ENCODE results near the gene GALNT4. TPM values are rescaled to one million over a fixed set of nuclear protein-coding genes. Genes with fewer than 3 reads are reported as not detected.

GALNT4 gene
- total and polyA plus RNA-seq, 2 of the 13 experiments (the other 11 are each of a cell fraction or from before 2014, with no cell fraction given), result 4.9 to 6.8 TPM

DNA sequence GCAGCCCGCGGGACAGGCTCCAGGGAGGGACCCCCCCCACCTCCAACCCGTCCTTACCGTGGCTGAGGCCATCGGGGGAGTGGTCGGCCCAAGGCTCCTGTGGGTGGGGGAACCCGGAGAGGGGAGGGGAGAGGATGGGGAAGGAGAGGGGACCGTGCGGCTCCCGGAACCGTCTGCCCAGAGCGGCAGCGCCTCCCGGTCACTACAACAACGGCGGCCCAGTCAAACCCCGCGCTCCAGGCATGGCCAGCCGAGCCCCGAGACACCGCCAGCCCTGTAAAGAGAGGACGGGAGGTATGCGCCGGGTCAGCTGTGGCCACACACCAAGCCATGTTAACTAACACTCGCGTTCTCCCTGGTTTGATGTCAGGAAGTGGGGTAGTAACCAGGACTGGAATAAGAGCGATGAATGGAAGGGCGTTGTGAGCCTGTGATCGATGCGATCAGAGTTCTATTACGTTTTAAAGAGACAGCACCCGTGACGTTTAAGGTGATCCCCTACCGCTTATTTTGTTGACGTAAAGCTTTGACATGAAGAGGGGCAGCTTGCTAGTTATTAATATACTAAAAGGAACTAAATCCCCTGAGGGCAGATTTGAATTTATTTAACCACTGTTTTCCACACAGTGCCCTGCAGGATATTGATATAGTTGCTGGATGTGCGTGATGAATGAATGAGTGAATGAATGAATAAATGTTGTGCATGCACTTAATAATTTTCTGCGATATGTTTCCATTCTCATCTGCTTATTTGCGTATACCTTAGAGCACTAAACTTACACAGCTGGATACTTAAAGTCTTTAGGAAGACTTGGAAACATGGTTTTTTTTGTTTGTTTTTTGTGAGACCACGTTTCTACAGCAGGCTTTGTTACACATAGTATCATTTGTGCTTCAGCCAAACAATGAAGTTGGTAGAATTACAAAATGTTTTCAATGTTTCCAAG lies 1.5 kb upstream of the GALNT4 start, which contains the start of gene POC1B (continued):
- no peak for TF ChIP-seq WIZ (CRISPR knock-in tag; IDR thresholded peaks at IDR 0.05)
- TF ChIP-seq AHR (CRISPR knock-in tag; IDR thresholded peaks at IDR 0.05), result peak; percentile 22; the same call in 1 of the 2 replicates
- no peak for TF ChIP-seq ZNF382 (CRISPR knock-in tag; IDR thresholded peaks at IDR 0.05; ENCODE audit: borderline replicate concordance)
- TF ChIP-seq U2AF2 (IDR thresholded peaks at IDR 0.05; ENCODE audit: low read depth, low read length), result no peak
- TF ChIP-seq ZNF878 (CRISPR knock-in tag; IDR thresholded peaks at IDR 0.05), result peak; percentile 20; the same call in 1 of the 2 replicates
- TF ChIP-seq TBX3 (IDR thresholded peaks at IDR 0.05; ENCODE audit: borderline replicate concordance), result no peak
- TF ChIP-seq, protein P1, sequence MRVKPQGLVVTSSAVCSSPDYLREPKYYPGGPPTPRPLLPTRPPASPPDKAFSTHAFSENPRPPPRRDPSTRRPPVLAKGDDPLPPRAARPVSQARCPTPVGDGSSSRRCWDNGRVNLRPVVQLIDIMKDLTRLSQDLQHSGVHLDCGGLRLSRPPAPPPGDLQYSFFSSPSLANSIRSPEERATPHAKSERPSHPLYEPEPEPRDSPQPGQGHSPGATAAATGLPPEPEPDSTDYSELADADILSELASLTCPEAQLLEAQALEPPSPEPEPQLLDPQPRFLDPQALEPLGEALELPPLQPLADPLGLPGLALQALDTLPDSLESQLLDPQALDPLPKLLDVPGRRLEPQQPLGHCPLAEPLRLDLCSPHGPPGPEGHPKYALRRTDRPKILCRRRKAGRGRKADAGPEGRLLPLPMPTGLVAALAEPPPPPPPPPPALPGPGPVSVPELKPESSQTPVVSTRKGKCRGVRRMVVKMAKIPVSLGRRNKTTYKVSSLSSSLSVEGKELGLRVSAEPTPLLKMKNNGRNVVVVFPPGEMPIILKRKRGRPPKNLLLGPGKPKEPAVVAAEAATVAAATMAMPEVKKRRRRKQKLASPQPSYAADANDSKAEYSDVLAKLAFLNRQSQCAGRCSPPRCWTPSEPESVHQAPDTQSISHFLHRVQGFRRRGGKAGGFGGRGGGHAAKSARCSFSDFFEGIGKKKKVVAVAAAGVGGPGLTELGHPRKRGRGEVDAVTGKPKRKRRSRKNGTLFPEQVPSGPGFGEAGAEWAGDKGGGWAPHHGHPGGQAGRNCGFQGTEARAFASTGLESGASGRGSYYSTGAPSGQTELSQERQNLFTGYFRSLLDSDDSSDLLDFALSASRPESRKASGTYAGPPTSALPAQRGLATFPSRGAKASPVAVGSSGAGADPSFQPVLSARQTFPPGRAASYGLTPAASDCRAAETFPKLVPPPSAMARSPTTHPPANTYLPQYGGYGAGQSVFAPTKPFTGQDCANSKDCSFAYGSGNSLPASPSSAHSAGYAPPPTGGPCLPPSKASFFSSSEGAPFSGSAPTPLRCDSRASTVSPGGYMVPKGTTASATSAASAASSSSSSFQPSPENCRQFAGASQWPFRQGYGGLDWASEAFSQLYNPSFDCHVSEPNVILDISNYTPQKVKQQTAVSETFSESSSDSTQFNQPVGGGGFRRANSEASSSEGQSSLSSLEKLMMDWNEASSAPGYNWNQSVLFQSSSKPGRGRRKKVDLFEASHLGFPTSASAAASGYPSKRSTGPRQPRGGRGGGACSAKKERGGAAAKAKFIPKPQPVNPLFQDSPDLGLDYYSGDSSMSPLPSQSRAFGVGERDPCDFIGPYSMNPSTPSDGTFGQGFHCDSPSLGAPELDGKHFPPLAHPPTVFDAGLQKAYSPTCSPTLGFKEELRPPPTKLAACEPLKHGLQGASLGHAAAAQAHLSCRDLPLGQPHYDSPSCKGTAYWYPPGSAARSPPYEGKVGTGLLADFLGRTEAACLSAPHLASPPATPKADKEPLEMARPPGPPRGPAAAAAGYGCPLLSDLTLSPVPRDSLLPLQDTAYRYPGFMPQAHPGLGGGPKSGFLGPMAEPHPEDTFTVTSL (CRISPR knock-in tag; IDR thresholded peaks at IDR 0.05; ENCODE audit: borderline replicate concordance), result no peak; the same call in 1 of the 2 replicates
- TF ChIP-seq SOX6 (IDR thresholded peaks at IDR 0.05), result no peak
- TF ChIP-seq SOX6 (CRISPR knock-in tag; IDR thresholded peaks at IDR 0.05), result peak; percentile 71
- 0 out of 2 replicates have a peak, but pooled peaks have one; percentile 56 for TF ChIP-seq SMAD1 (CRISPR knock-in tag; IDR thresholded peaks at IDR 0.05; ENCODE audit: borderline replicate concordance, low read depth)
- TF ChIP-seq POLR2A (IDR thresholded peaks at IDR 0.05; ENCODE audit: insufficient read depth in 1 of 2, low read depth in 2 of 2, low read length in 2 of 2), result peak; percentile 14 to 33; a peak in 1 of 4 replicates
- no peak for TF ChIP-seq SP1 (IDR thresholded peaks at IDR 0.05)
- TF ChIP-seq SP1 (CRISPR knock-in tag; IDR thresholded peaks at IDR 0.05), result peak; percentile 60
- no peak for TF ChIP-seq CC2D1A (CRISPR knock-in tag; IDR thresholded peaks at IDR 0.05)
- TF ChIP-seq, protein P2, sequence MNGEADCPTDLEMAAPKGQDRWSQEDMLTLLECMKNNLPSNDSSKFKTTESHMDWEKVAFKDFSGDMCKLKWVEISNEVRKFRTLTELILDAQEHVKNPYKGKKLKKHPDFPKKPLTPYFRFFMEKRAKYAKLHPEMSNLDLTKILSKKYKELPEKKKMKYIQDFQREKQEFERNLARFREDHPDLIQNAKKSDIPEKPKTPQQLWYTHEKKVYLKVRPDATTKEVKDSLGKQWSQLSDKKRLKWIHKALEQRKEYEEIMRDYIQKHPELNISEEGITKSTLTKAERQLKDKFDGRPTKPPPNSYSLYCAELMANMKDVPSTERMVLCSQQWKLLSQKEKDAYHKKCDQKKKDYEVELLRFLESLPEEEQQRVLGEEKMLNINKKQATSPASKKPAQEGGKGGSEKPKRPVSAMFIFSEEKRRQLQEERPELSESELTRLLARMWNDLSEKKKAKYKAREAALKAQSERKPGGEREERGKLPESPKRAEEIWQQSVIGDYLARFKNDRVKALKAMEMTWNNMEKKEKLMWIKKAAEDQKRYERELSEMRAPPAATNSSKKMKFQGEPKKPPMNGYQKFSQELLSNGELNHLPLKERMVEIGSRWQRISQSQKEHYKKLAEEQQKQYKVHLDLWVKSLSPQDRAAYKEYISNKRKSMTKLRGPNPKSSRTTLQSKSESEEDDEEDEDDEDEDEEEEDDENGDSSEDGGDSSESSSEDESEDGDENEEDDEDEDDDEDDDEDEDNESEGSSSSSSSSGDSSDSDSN (CRISPR knock-in tag; IDR thresholded peaks at IDR 0.05), result peak; percentile 83
- TF ChIP-seq, protein P3, sequence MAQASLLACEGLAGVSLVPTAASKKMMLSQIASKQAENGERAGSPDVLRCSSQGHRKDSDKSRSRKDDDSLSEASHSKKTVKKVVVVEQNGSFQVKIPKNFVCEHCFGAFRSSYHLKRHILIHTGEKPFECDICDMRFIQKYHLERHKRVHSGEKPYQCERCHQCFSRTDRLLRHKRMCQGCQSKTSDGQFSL (CRISPR knock-in tag; IDR thresholded peaks at IDR 0.05), result 0 out of 2 replicates have a peak, but pooled peaks have one; percentile 42
- peak; percentile 73; the same call in 1 of the 2 replicates for TF ChIP-seq JUND (CRISPR knock-in tag; IDR thresholded peaks at IDR 0.05)
- peak; percentile 79; the same call in 1 of the 2 replicates for TF ChIP-seq ZNF430 (CRISPR knock-in tag; IDR thresholded peaks at IDR 0.05)
- TF ChIP-seq KAT7 (CRISPR knock-in tag; IDR thresholded peaks at IDR 0.05; ENCODE audit: borderline replicate concordance), result 0 out of 2 replicates have a peak, but pooled peaks have one; percentile 28
- TF ChIP-seq MIER2 (CRISPR knock-in tag; IDR thresholded peaks at IDR 0.05), result 0 out of 2 replicates have a peak, but pooled peaks have one; percentile 29
- peak; percentile 44; the same call in 1 of the 2 replicates for TF ChIP-seq ATF7-NPFF (CRISPR knock-in tag; IDR thresholded peaks at IDR 0.05; ENCODE audit: low read depth)
